ENCODE measurements around the gene PPFIBP2.

Gene PPFIBP2

GRCh38 chr11:7575841-7576725 lies 62.3 kb downstream of the PPFIBP2 start:
- in situ Hi-C loops (cut with MboI; ENCODE audit: low sequenced_read_pairs): no loop called here

- in situ Hi-C loops (cut with MboI; ENCODE audit: low sequenced_read_pairs): no loop called here
Measured at GRCh38 chr11:7576726-7577290, 63.0 kb downstream of the PPFIBP2 start.

- in situ Hi-C loops (cut with MboI; ENCODE audit: low sequenced_read_pairs): no loop called here
Measured at GRCh38 chr11:7577291-7578190, 63.7 kb downstream of the PPFIBP2 start.

- in situ Hi-C loops (cut with MboI; ENCODE audit: low sequenced_read_pairs): no loop called here
Measured at GRCh38 chr11:7578276-7578955, 64.6 kb downstream of the PPFIBP2 start.

GRCh38 chr11:7579361-7579791 lies 65.6 kb downstream of the PPFIBP2 start:
- in situ Hi-C loops (cut with MboI; ENCODE audit: low sequenced_read_pairs): no loop called here

GRCh38 chr11:7581021-7581590 lies 67.3 kb downstream of the PPFIBP2 start:
- in situ Hi-C loops (cut with MboI; ENCODE audit: low sequenced_read_pairs): no loop called here

GRCh38 chr11:7582338-7582985 lies 68.7 kb downstream of the PPFIBP2 start:
- in situ Hi-C loops (cut with MboI; ENCODE audit: low sequenced_read_pairs): no loop called here

- in situ Hi-C loops (cut with MboI; ENCODE audit: low sequenced_read_pairs): no loop called here
Measured at GRCh38 chr11:7583248-7583647, 69.4 kb downstream of the PPFIBP2 start.

GRCh38 chr11:7584910-7585309 lies 71.1 kb downstream of the PPFIBP2 start:
- in situ Hi-C loops (cut with MboI; ENCODE audit: low sequenced_read_pairs): no loop called here

GRCh38 chr11:7585816-7586215 lies 72.0 kb downstream of the PPFIBP2 start:
- in situ Hi-C loops (cut with MboI; ENCODE audit: low sequenced_read_pairs): no loop called here

- in situ Hi-C loops (cut with MboI; ENCODE audit: low sequenced_read_pairs): no loop called here
Measured at GRCh38 chr11:7586376-7586775, 72.6 kb downstream of the PPFIBP2 start.

- in situ Hi-C loops (cut with MboI; ENCODE audit: low sequenced_read_pairs): no loop called here
Measured at GRCh38 chr11:7587712-7588111, 73.9 kb downstream of the PPFIBP2 start.

- in situ Hi-C loops (cut with MboI; ENCODE audit: low sequenced_read_pairs): no loop called here
Measured at GRCh38 chr11:7589861-7590260, 76.1 kb downstream of the PPFIBP2 start.

- in situ Hi-C loops (cut with MboI; ENCODE audit: low sequenced_read_pairs): no loop called here
Measured at GRCh38 chr11:7590529-7590928, 76.7 kb downstream of the PPFIBP2 start.

GRCh38 chr11:7591107-7591894 lies 77.5 kb downstream of the PPFIBP2 start:
- in situ Hi-C loops (cut with MboI; ENCODE audit: low sequenced_read_pairs): no loop called here

- in situ Hi-C loops (cut with MboI; ENCODE audit: low sequenced_read_pairs): no loop called here
Measured at GRCh38 chr11:7591987-7592386, 78.2 kb downstream of the PPFIBP2 start.

GRCh38 chr11:7592711-7593110 lies 78.9 kb downstream of the PPFIBP2 start:
- in situ Hi-C loops (cut with MboI; ENCODE audit: low sequenced_read_pairs): no loop called here

GRCh38 chr11:7593481-7593880 lies 79.7 kb downstream of the PPFIBP2 start:
- in situ Hi-C loops (cut with MboI; ENCODE audit: low sequenced_read_pairs): no loop called here
